CD4-positive, alpha-beta T cell treated with Interleukin-17A for 1 hour (primary cell): ENCODE results near the gene TECPR1.
"Not testable (repeated sequence)": the region's sequence is repeated elsewhere in the genome, so short reads cannot be mapped to it uniquely, and the experiment has no call there.

Source experiments
- DNase-seq: peaks from one replicate; pipeline ENCODE4 v3.0.0-alpha.2; 2020

Gene TECPR1

GRCh38 chr7:98223898-98224700 lies 27.9 kb downstream of the TECPR1 start:
- no peak for DNase-seq

- no peak for DNase-seq
Observed at GRCh38 chr7:98223351-98223897, 28.6 kb downstream of the TECPR1 start.

- DNase-seq = no peak
Observed at GRCh38 chr7:98222533-98223195, 29.4 kb downstream of the TECPR1 start.

- no peak for DNase-seq
Observed at GRCh38 chr7:98221611-98222532, 30.2 kb downstream of the TECPR1 start.

GRCh38 chr7:98219382-98219781 lies 32.6 kb downstream of the TECPR1 start:
- DNase-seq = not testable (repeated sequence)

- DNase-seq = no peak
Observed at GRCh38 chr7:98217623-98218582, 34.1 kb downstream of the TECPR1 start.

- no peak for DNase-seq
Observed at GRCh38 chr7:98216941-98217622, 35.0 kb downstream of the TECPR1 start.

GRCh38 chr7:98215561-98216495 lies 36.2 kb downstream of the TECPR1 start:
- no peak for DNase-seq

GRCh38 chr7:98214811-98215321 lies 37.2 kb downstream of the TECPR1 start:
- DNase-seq = no peak

- no peak for DNase-seq
Observed at GRCh38 chr7:98213888-98214810, 37.9 kb downstream of the TECPR1 start.

- DNase-seq = no peak
Observed at GRCh38 chr7:98213296-98213887, 38.6 kb downstream of the TECPR1 start.

GRCh38 chr7:98212532-98213041 lies 39.4 kb downstream of the TECPR1 start:
- no peak for DNase-seq

- no peak for DNase-seq
Observed at GRCh38 chr7:98211676-98212531, 40.1 kb downstream of the TECPR1 start.

- peak; percentile 29 for DNase-seq
Observed at GRCh38 chr7:98211221-98211675, 40.8 kb downstream of the TECPR1 start, which contains the start of gene BHLHA15. Gene BHLHA15 (plus strand): TSS chr7:98211439. CDS start chr7:98212310, 871 bp downstream.

- no peak for DNase-seq
Observed at GRCh38 chr7:98210513-98211220, 41.4 kb downstream of the TECPR1 start.
